CD4-positive, alpha-beta T cell treated with Interleukin-12 subunit alpha and Interleukin-12 subunit beta, for 1 hour (primary cell): ENCODE data around the gene UBL4B.
A peak's percentile ranks its signal among the peaks of the same experiment; 100 is the strongest.

ENCODE experiments used
- DNase-seq: peaks from one replicate; pipeline ENCODE4 v3.0.0-alpha.2; 2020

The UBL4B gene

DNA sequence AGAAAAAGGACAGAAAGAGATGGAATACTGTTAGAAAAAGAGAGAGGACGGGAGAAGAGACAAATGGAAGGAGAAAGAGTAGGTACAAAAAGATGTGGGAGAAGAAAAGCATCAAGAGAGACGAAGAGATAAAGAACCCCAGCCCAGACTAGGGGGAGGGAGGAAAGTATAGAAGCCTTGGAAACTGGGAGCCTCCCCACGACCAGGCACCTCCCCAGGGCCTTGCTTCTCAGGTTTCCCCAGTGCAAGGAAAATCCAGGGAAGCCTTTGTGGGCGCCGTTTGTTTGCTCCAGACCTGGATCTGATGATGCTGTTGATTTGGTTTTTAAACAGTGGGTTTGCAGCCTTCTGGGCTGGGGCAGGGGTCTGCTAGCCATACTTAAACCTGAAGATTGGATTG lies 26.6 kb upstream of the UBL4B start:
- DNase-seq: no peak

DNA sequence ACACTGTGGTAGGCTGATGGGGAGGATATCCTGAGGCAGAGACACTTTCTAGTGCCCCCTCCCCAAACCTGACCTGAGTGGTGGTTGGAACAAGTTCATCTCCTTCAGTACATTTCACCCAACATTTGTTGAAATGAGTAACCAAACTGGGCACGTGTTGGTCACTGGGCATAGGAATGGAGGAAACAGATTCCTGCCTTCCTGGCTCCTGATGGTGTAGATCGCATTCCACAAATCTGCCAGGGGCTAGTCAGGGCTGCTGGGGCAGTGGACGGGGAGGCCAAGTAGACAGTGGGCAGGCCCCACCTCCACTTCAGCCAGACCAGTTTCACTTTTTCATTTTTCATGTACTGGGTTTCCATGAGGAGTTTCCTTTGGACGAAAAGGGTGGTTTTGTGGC lies 25.3 kb upstream of the UBL4B start:
- no peak for DNase-seq

DNA sequence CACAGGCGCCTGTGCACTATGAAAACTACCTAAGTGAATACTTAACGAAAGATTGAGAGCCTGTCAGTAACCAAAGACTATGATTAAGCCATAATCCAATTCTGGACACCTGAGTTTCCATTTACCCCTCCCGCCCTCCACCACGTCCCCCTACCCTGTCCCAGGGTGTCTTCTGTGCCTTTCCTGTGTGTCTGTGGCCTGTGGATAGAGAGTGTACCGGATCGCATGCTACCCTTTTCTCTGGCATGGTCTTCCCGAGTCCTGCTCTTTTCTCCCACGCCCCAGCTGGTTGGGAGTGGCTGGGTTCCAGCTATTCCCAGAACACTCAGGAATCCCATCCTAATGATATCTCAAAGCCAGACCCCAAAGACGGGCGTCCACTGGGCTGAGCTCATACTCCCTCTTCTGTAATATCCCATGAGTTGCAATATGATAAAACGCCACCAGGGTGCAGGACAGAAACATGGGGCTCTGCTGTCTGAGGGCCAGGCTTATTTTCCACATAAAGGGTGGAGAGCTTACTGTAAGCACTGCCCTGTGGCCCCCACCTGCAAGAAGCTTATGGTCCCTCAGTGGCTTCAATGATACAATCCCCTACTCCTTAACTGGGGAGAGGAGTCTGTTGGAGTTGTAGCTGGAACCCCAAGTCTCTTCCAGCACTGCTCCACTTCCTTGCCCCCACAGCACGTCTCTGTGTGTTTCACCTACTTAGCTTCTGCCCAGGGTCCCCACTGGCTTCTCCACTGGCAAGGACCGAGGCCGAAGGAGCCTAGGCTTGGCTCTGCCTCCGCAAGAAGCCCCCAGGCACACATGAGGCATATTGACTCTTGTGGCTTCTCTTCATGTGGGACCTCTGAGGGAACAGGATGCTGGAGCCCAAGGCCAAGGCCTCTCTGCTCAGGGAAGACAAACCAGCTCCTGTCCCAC lies 24.2 kb upstream of the UBL4B start:
- peak; percentile 52 for DNase-seq

DNA sequence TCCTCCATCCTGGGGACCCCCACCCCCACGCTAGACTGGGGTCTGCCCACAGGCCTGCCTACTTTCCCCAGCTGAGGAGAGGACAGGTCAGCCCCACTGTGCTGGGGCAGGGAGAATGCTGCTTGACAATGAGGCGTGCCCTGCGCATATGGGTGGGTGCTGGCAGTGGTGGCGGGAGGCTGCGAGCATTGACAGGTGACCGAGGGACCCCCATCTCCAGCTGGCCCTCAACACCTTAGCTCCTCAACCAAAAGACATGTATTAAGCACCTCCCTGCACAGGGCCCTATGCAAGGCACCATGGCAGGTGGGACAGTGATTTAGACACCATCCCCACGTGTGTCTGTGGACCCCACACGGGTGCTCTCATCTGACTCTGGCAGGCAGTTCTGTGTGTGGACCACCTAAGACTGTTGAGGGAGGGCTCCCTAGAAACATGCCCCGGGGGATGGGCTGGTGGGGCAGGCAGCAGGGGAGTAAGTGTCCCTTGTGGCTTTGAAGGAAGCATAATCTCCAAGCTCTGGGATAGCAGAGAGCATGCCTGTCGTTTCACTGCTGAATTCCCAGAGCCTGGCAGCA lies 23.4 kb upstream of the UBL4B start:
- DNase-seq: no peak

DNA sequence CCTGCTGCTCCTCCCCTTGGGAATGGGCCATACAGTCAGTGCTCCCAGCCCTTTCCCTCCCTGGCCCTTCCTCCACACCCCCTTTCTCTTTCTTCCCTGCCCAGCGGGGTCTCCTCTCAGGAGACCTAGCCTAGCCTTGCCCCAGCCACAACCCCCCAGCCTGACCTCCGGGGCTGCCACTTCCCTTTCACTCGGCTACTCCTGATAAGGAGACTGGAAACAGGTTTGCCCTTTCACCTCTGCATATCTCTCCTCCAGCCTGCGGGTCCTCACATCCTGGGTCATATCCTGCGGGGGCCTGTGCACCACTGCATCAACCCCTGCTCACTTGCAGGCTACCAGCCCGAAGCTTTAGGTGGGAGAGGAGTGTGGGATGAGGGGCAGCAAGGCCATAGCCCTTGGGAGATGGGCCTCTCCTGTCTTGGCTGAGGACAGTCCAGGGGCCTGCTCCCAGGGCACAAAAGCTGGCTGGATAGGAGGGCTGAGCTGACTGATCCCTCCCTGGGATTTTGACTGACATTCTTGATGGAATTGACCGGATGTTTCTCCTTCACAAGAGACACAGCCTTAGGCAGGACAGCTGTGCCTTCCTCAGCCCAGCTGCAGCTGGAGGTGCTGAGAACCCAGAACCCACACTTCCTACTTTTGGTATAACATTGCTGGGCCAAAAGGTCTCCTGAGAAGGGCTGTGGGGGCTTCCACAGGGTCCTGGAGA lies 22.5 kb upstream of the UBL4B start:
- no peak for DNase-seq

DNA sequence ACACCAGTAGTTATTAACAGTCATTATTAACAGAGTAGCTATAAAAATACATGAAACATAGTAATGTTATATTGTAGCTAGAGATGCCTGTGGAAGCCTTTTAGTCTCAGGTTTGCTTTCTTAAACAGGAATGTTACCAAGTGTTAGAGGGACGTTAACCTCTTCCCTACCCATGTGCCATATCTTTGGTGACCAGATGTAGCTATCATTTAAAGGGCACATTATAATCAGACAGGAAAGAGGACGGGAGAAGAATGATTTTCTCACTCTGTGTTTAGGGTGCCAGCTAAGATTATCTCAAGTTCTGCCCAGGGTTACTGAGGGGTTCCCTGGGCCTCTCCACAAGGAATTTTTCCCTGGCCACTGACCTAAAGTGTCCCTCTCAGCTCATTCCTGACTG lies 20.9 kb upstream of the UBL4B start:
- DNase-seq: no peak

DNA sequence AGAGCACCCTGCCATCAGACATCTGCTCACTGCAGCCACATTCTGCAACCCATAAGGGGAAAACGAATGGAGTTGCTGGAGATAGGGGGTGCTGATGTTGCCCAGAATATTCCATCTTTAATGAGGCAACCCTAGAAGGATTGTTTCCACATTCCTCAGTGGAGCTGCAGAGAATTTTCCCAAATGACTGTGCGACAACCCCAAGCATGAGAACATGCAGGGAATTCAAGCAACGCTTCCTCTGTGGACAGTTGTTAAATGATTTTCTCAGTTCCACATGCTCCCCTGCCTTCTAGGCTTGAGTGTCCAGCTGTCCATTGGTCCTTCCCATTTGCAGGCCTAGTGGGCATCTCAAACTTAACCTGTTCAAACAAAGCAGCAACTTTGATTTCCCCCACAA lies 20.5 kb upstream of the UBL4B start:
- no peak for DNase-seq

DNA sequence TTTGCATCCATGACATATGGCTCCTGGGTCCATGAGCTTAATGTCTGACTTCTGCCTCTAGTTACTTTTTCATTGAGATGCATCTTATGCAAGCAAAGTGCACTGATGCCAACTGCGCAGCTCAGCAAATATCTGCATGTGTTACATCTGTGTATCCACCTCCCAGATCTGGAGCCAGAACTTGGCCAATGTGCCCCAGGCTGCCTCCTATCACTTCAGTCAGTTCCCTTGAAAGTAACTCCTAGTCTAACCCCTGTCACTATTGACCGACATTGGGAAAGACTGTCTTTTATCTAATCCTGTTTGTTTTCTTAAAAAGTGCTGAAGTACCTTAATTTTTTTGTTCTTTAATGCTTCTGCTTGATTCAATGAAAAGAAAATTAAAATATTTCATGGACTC lies 19.3 kb upstream of the UBL4B start:
- no peak for DNase-seq

DNA sequence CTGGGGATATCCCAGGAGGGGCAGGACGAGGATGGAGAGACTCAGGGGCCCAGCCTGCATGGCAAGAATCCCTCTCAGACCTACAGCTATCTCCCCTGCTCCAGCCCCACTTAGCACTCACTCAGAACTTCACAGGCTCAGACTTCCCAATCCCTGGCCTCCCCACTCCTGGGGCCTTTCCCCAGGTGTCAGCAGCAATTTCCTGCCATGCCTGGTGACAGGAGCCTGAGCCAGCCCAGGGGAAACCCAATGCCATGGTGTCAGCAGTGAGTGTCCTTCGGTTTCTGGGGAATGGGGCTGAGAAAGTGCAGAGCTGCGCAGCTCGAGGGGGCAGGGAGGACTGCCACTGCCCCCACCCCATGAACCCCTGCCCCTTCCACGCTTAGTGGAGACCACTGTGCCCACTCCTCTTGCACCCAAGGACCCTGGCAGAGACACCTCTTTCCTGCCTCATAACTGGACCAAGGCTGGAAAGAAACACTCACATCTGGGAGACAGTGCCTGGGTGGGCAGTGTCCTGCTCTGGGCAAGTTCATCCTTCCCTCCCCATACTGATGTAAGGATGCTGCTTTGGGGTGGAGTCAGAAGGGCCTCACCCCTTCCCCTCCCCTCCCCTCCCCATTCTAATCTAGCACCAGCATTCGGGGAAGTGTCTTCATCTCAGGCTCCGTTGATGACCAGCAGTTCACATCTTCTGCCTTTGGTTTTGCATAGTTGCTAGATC lies 17.1 kb upstream of the UBL4B start:
- DNase-seq: no peak

DNA sequence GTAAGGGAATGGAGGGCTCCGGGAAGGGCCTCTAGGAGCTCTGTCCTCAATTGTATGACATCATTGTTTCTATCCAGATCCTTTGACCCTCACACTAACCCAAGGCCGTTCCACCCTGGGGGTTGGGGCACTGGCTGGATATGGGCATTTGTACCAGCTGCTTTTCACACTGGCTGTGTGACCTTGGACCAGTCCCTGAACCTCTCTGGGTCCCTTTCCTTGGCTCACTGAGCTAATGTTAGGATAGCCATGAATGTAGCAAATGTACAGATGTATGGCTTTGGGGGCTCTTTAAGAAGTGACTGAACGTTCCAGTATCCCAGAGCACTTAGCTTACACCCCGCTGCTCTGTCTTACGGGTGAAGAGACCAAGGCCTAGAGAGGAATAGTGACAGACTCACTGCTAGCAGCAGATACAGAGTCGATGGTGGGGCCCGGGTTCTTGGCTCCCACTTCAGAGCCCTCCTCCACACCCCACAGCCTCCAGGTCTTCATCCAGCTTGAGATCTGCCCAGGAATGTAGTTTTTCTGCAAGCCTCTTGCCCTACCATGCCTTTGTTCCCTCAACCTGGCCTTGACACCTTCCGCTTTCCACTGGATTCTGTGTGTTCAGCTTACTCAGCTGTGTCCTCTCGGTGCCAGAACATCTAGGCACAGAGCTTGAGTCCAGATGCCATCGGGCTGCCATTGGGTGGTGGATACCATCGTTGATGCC lies 14.6 kb upstream of the UBL4B start:
- DNase-seq: no peak

DNA sequence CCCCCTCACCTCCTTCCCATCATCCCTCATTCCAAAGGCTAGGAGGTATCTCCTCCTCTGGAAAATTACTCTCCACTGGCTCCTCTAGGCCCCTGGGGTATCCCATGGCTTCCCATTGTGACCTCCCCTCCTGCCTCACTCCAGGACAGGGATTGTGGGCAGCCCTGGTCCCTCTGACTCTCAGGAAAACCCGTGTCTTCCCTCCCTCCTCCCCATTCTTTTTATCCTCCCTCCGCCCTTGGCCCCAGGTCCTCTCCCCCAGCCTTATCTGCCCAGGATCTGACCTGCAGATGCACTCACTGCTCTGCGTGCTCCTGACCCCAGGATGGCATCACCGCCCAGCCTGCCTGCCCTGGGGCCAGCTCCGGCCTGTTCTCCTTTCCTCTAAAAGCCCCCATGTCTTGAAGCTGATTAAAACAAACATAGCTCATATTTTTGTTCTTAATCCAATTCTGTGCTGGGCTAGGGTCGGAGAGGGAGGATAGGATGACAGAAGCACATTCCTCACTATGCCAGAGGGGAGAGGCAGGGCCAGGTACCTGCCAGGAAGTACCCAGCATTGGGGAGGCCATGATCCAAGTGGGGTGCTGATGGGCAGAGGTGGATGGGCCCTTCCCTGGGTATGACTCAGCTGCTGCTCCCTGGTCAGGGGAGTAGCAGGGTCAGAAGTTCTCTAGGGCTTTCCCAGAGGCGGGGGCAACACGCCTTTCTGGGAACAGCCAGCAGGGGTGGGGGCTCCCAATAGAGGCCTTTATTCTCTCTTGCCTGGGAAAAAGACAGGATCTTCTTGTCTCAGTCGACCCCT lies 13.8 kb upstream of the UBL4B start:
- no peak for DNase-seq

DNA sequence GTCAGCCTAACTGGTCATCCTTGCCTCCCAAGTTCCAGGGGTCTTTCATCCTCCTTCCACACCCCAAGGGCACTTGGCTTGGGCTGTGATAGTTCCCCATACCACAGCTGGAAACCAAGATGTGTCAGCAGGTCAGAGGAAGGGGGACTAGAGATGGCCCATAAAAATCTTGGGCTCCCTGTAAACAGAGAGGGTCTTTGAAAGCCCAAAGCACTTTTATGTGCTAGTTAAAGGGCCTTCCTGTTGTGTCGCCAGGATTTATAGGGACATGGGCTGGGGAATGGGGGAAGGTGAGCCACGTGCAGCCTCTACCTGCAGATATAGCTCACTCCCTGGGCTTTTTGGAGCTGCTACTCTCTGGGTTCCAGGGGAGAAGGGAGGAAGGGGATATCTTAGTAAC lies 11.9 kb upstream of the UBL4B start:
- DNase-seq: no peak

DNA sequence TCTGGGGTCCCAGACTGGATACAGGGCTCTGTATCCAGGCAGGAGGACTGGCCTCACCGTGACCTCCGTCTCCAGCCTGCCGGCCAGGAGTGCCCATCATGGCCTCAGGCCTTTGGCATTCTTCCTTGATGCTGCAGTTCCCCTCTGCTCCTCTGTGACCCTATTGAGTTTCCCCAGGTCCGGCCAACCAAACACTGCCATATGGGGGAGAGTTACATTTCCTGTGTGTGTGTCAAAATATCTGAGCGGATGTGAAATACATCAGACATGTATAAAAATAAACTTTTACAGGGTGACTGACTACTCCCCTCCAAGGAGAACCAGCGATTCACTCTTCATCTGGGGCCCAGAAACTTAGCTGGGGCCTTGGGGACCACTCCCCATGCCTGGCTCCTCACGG lies 10.2 kb upstream of the UBL4B start:
- no peak for DNase-seq

DNA sequence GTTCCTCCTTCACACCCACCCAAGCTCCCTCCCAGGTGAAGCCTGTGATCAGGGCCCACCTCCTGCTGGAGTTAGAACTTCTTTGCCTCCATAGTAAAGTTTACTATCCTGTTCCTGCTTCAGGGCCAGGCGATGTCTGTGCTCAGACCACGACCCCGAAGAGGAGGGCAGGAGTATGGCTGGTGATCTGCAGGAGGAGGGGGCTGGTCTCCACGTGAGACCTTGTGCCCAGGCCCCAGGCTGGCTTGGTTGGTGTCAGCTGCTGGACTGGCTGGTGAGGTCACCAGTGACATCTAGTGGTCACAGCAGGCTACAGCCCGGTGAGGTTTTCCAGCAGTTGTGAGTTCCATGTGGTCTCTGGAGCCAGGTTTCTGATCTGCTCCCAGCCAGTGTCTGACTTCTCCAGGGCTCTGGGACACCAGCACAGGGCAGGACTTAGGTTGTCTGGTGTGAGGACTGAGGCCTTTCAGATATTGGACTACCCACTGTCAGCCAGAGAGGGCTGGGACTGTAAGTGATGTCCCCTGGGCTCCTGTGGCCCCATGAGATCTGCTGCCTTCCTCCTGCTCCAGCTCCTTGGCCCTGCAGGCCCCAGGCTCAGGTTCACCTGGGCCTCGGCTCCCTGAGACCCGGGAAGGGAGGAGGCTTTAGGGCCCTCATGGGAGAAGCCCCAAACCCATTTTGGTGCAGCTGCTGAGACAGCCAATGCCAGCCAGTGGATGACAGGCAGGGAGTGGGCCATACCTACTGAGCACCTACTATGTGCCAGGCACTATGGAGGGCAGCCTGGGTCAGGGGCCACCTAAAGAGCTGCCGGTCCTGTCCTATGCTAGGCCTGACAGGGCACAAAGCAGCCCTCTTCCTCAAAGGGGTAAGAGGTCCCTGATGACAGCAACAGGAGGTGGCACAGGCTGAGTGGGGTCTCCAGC lies 6.0 kb upstream of the UBL4B start:
- peak; percentile 62 for DNase-seq

DNA sequence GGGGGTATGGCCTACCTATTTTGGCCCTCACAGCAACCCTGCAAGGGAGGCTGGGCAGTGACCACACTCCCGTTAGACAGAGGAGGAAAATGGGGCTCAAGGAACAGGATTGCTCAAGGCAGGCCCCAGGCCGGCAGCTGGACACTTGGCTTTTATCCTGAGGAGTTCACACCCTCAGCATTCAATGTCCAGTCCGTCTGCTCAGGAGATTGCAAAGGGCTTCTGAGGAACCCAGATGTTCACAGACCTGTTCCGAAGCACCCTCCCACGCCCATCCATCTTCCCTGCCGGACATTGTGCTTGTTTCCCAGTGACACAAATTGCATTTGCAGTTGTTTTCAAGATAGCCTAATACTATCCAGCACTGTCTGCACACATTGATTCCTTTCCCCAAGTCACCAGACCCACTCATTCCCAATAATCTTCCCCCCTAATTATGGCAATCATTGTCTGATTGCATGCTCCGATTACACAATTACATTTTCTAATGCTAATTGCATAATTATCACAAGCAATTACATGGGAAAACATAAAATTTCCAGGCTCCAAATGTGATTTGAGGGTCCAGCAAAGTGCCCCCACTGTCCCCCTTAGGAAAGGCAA lies 4.3 kb upstream of the UBL4B start:
- DNase-seq: no peak

DNA sequence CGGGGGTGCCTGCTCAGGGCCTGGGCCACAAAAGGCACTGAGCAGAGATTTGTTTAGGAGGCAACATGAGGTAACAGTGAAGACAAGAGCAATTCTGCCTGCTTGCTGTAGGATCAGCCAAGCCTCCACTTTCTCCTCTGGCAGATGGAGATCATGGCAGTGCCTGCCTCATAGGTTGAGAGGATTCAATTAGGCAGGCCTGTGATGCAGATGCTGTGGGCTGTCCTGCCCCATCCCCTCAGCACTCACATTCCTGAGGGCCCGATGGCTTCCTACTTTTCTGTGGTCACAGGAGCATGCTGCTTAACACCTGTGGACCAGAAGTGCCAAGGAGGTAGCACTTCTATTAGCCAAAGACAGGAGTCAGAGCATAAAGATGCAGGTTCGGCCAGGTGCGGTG lies 1.2 kb upstream of the UBL4B start:
- DNase-seq: no peak

DNA sequence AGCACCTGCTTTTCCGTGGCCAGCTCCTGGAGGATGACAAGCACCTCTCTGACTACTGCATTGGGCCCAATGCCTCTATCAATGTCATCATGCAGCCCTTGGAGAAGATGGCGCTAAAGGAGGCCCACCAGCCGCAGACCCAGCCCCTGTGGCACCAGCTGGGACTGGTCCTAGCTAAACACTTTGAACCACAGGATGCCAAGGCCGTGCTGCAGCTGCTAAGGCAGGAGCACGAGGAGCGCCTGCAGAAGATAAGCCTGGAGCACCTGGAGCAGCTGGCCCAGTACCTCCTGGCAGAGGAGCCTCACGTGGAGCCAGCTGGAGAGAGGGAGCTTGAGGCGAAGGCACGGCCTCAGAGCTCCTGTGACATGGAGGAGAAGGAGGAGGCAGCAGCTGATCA lies 413 bp downstream of the UBL4B start:
- DNase-seq: no peak

DNA sequence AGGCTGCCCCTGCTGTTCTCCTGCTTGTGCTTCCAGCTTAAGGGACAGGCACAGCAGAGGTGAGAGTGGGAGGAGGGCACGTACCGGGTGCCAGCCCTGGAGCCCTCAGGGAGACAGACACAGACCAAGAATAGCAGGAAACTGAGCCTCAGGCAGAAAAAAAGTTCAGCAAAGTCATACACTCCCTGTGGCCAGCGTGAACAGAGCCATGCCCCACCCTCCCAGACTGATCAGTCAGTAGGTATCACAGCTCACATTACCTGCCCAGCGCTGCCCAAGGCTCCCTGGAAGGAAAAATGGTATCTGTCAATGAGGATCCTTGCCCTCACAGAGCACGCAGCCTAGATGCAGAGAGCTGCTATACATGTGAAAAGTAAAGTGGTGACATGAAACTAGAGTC lies 1.3 kb downstream of the UBL4B start:
- no peak for DNase-seq

DNA sequence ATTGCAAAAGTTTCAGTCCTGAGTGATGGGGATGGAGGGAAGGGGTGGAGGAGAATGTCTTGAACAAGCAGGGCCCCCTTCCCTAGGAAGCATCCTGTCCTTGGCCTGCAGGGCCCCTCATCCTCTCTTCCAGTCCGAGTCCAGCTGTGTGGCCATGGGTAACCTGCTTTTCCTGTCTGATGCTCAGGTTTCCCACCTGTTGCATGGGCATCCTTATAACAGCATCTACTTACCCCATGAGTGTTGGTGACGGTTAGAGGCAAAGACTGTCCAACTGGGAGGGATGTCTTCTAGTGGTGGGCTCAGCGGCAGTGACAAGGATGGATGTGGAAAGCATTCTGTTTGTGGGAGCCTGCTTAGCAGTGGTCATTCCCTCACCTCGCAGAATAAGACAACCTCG lies 1.9 kb downstream of the UBL4B start:
- no peak for DNase-seq

DNA sequence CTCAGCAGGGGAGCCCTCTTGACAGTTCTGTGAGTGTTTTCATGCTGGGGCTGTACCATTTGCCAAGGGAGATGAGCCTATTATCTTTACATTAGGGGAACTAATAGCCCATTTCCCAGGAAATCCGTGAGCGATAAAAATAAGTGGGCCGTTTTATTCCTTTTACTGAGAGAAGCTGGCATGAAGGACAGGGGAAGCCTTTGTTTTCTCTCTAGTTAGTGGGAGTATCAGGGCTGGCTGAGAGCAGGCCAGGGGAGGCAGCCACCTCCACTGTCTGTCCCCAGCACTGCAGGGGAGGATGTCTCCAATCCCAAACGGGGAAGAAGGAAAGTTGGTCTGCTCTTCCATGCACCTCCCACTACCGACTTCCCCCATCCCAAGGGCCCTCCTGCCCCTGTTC lies 2.5 kb downstream of the UBL4B start:
- DNase-seq: no peak
